Astrocyte (in vitro differentiated cells and primary cell): Measurements from ENCODE around the gene LMNA. TPM values are rescaled to one million over a fixed set of nuclear protein-coding genes. Genes with fewer than 3 reads are reported as not detected.
A peak's percentile ranks its signal among the peaks of the same experiment; 100 is the strongest.

ENCODE experiments used
- DNase-seq: peaks from one replicate; pipeline ENCODE4 v3.0.0-alpha.2; 2010; ENCODE audit warnings: low read depth
- FAIRE-seq: peaks from 2 replicates; lab custom pipeline; 2011; peaks lifted over from hg19 to GRCh38; lab: Jason Lieb, UNC
- H2AFZ ChIP-seq: 2 replicates; pipeline ENCODE4 v1.6.0; 2012; ENCODE audit warnings: low read depth, low read length, inconsistent platforms
- H3K27ac ChIP-seq: 2 replicates; pipeline ENCODE4 v1.5.1; 2011; ENCODE audit warnings: low read depth, low read length, inconsistent platforms
- H3K27me3 ChIP-seq: 2 replicates; pipeline ENCODE4 v1.6.0; 2011; ENCODE audit warnings: low read length, inconsistent platforms; ENCODE audit not compliant: insufficient read depth
- H3K36me3 ChIP-seq: 2 replicates; pipeline ENCODE4 v1.5.1; 2011; ENCODE audit warnings: low read length, inconsistent platforms; ENCODE audit not compliant: insufficient read depth
- H3K4me1 ChIP-seq: 2 replicates; pipeline ENCODE4 v1.5.1; 2011; ENCODE audit warnings: low read length, inconsistent platforms; ENCODE audit not compliant: insufficient read depth
- H3K4me2 ChIP-seq: 2 replicates; pipeline ENCODE4 v1.6.0; 2012; ENCODE audit warnings: low read length, inconsistent platforms
- H3K4me3 ChIP-seq: 2 replicates; pipeline ENCODE4 v1.5.1; 2011; ENCODE audit warnings: low read depth, mild to moderate bottlenecking, low read length, inconsistent platforms; ENCODE audit not compliant: insufficient read depth
- H3K79me2 ChIP-seq: 2 replicates; pipeline ENCODE4 v1.6.0; 2012; ENCODE audit warnings: mild to moderate bottlenecking, low read length, inconsistent platforms; ENCODE audit not compliant: insufficient read depth
- H3K9ac ChIP-seq: 2 replicates; pipeline ENCODE4 v1.6.0; 2012; ENCODE audit warnings: mild to moderate bottlenecking, low read length, inconsistent platforms
- H3K9me3 ChIP-seq: 2 replicates; pipeline ENCODE4 v1.5.1; 2012; ENCODE audit warnings: low read depth, mild to moderate bottlenecking, low read length, inconsistent platforms; ENCODE audit not compliant: insufficient read depth
- H4K20me1 ChIP-seq: 2 replicates; pipeline ENCODE4 v1.6.0; 2012; ENCODE audit warnings: low read length, inconsistent platforms; ENCODE audit not compliant: insufficient read depth
- H3K27ac Mint-ChIP-seq: one replicate; pipeline ENCODE4 v1.8.0; 2021; ENCODE audit warnings: mild to moderate bottlenecking, mixed read lengths; ENCODE audit not compliant: unreplicated experiment
- H3K27me3 Mint-ChIP-seq: one replicate; pipeline ENCODE4 v1.8.0; 2021; ENCODE audit warnings: low read depth, mixed read lengths; ENCODE audit not compliant: unreplicated experiment
- H3K36me3 Mint-ChIP-seq: one replicate; pipeline ENCODE4 v1.8.0; 2021; ENCODE audit warnings: low read depth, mixed read lengths; ENCODE audit not compliant: unreplicated experiment
- H3K4me1 Mint-ChIP-seq: one replicate; pipeline ENCODE4 v1.8.0; 2021; ENCODE audit warnings: low read depth, mixed read lengths; ENCODE audit not compliant: unreplicated experiment
- H3K4me3 Mint-ChIP-seq: one replicate; pipeline ENCODE4 v1.8.0; 2021; ENCODE audit warnings: mild to moderate bottlenecking, moderate library complexity, mixed read lengths; ENCODE audit not compliant: unreplicated experiment
- H3K9me3 Mint-ChIP-seq: one replicate; pipeline ENCODE4 v1.8.0; 2021; ENCODE audit warnings: mild to moderate bottlenecking, mixed read lengths; ENCODE audit not compliant: unreplicated experiment
- EZH2 ChIP-seq: IDR thresholded peaks from 2 replicates; pipeline ENCODE4 v1.6.1; 2012; ENCODE audit warnings: mild to moderate bottlenecking, low read length, inconsistent platforms; ENCODE audit not compliant: insufficient read depth
- total RNA-seq: library from RNA; stranded (reverse); gene quantifications from 2 replicates; pipeline ENCODE4 v1.2.1, GENCODE V29; 2021
- TF ChIP-seq, protein P1 (sequence below): IDR thresholded peaks from 2 replicates; pipeline ENCODE4 v1.5.1; 2011; ENCODE audit warnings: low read depth, mild to moderate bottlenecking, inconsistent platforms, low read length, moderate library complexity; ENCODE audit not compliant: insufficient read depth

LMNA gene
- total RNA-seq, 1 donor from 2014 or later, result 464 TPM

- Histone ChIP-seq H3K79me2 (peaks cover 21% of the 10 kb centered on the region), H3K4me1 (peaks cover 54% of the 10 kb centered on the region), H3K9ac (peak overlapping the region; percentile 90), H4K20me1 (no peaks in the 10 kb centered on the region), H3K4me2 (peak overlapping the region; percentile 82), H3K9me3 (no peaks in the 10 kb centered on the region), H3K4me3 (peak overlapping the region; percentile 27), H3K27me3 (no peaks in the 10 kb centered on the region), H3K36me3 (no peaks in the 10 kb centered on the region), H3K27ac (peak overlapping the region; percentile 94), H2AFZ (peak overlapping the region; percentile 46)
- peaks cover 4% of the 10 kb centered on the region for H3K36me3 Mint-ChIP-seq
- DNase-seq, result no peak
- TF ChIP-seq EZH2, result no peak
- TF ChIP-seq, protein P1, sequence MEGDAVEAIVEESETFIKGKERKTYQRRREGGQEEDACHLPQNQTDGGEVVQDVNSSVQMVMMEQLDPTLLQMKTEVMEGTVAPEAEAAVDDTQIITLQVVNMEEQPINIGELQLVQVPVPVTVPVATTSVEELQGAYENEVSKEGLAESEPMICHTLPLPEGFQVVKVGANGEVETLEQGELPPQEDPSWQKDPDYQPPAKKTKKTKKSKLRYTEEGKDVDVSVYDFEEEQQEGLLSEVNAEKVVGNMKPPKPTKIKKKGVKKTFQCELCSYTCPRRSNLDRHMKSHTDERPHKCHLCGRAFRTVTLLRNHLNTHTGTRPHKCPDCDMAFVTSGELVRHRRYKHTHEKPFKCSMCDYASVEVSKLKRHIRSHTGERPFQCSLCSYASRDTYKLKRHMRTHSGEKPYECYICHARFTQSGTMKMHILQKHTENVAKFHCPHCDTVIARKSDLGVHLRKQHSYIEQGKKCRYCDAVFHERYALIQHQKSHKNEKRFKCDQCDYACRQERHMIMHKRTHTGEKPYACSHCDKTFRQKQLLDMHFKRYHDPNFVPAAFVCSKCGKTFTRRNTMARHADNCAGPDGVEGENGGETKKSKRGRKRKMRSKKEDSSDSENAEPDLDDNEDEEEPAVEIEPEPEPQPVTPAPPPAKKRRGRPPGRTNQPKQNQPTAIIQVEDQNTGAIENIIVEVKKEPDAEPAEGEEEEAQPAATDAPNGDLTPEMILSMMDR, result no peak
- peaks cover 40% of the 10 kb centered on the region for H3K4me1 Mint-ChIP-seq
- H3K4me3 Mint-ChIP-seq, result peak overlapping the region; percentile 85
- H3K9me3 Mint-ChIP-seq, result no peaks in the 10 kb centered on the region
- H3K27ac Mint-ChIP-seq, result peak overlapping the region; percentile 100
- H3K27me3 Mint-ChIP-seq, result no peaks in the 10 kb centered on the region
- FAIRE-seq, result no peak
Measured at GRCh38 chr1:156106624-156107488, 7.7 kb upstream of the LMNA start.

- no peak for TF ChIP-seq EZH2
- TF ChIP-seq, protein P1, result no peak
- Histone ChIP-seq H4K20me1 (no peaks in the 10 kb centered on the region), H3K27ac (no peak overlapping the region), H3K4me3 (no peak overlapping the region), H3K27me3 (no peaks in the 10 kb centered on the region), H3K4me1 (peaks cover 56% of the 10 kb centered on the region), H3K36me3 (no peaks in the 10 kb centered on the region), H3K4me2 (no peak overlapping the region), H2AFZ (no peak overlapping the region), H3K79me2 (peaks cover 16% of the 10 kb centered on the region), H3K9me3 (no peaks in the 10 kb centered on the region), H3K9ac (no peak overlapping the region)
- FAIRE-seq (no peak), DNase-seq (no peak)
- Mint-ChIP-seq H3K4me3 (no peak overlapping the region), H3K9me3 (no peaks in the 10 kb centered on the region), H3K4me1 (peaks cover 43% of the 10 kb centered on the region), H3K36me3 (peaks cover 4% of the 10 kb centered on the region), H3K27me3 (no peaks in the 10 kb centered on the region), H3K27ac (peak overlapping the region; percentile 59)
Measured at GRCh38 chr1:156108057-156108456, 6.5 kb upstream of the LMNA start.

DNA sequence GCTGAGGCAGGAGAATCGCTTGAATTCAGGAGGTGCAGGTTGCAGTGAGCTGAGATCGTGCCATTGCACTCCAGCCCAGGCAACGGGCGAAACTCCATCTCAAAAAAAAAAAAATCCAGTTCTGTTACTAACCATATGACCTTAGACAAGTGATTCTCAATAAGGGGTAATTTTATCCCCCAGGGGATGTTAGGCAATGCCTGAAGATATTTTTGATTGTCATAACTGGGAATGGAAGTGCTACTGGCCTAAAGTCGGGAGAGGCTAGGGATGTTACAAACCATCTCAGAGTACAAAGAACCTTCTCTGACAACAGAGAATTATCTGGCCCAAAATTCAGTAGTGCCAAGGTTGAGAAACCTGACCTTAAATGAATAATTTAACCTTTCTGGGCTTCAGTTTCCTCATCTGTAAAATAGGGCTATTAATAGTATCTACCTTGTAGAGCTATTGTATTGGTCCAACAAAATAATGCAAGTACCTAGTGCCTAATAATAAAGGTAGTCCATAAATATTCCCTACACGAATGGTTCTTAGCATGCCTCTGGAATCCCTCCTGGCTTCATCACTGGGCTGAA lies 5.8 kb upstream of the LMNA start:
- Mint-ChIP-seq H3K9me3 (no peaks in the 10 kb centered on the region), H3K4me3 (no peak overlapping the region), H3K27ac (no peak overlapping the region), H3K36me3 (peaks cover 4% of the 10 kb centered on the region), H3K27me3 (no peaks in the 10 kb centered on the region), H3K4me1 (peaks cover 43% of the 10 kb centered on the region)
- H3K9me3 ChIP-seq, result no peaks in the 10 kb centered on the region
- H3K4me1 ChIP-seq, result peaks cover 56% of the 10 kb centered on the region
- H4K20me1 ChIP-seq, result no peaks in the 10 kb centered on the region
- no peak overlapping the region for H3K9ac ChIP-seq
- no peaks in the 10 kb centered on the region for H3K36me3 ChIP-seq
- FAIRE-seq (no peak), DNase-seq (no peak)
- TF ChIP-seq EZH2, result no peak
- TF ChIP-seq, protein P1, result no peak
- no peak overlapping the region for H3K4me2 ChIP-seq
- H2AFZ ChIP-seq, result no peak overlapping the region
- no peaks in the 10 kb centered on the region for H3K27me3 ChIP-seq
- H3K79me2 ChIP-seq, result peaks cover 12% of the 10 kb centered on the region
- H3K27ac ChIP-seq, result no peak overlapping the region
- no peak overlapping the region for H3K4me3 ChIP-seq
